HG03103 (cell line): ENCODE measurements around the gene SNX24.
"Not testable (repeated sequence)": the region's sequence is repeated elsewhere in the genome, so short reads cannot be mapped to it uniquely, and the experiment has no call there.

Experiments used
- ATAC-seq: cut with Tn5 transposase; IDR thresholded peaks from one replicate; pipeline ENCODE4 v1.9.1; 2021; ENCODE audit warnings: low read depth; ENCODE audit not compliant: unreplicated experiment

The SNX24 gene

GRCh38 chr5:122845229-122846050, at the start of gene SNX24:
Gene SNX24, plus strand, starts transcription at chr5:122845613. Its CDS starts 21 bp downstream, at chr5:122845634.
- ATAC-seq, result peak; percentile 79

- ATAC-seq, result no peak
Measured at GRCh38 chr5:122805481-122805880, 39.9 kb upstream of the SNX24 start.

GRCh38 chr5:122810405-122810804, 35.0 kb upstream of the SNX24 start:
- ATAC-seq, result no peak

GRCh38 chr5:122815218-122815767, 30.1 kb upstream of the SNX24 start:
- ATAC-seq, result no peak

GRCh38 chr5:122816756-122817155, 28.7 kb upstream of the SNX24 start:
- ATAC-seq, result no peak

- no peak for ATAC-seq
Measured at GRCh38 chr5:122831984-122832383, 13.4 kb upstream of the SNX24 start.

- no peak for ATAC-seq
Measured at GRCh38 chr5:122835681-122836080, 9.7 kb upstream of the SNX24 start.

- no peak for ATAC-seq
Measured at GRCh38 chr5:122836947-122837346, 8.5 kb upstream of the SNX24 start.

- no peak for ATAC-seq
Measured at GRCh38 chr5:122839731-122840130, 5.7 kb upstream of the SNX24 start.

- ATAC-seq, result no peak
Measured at GRCh38 chr5:122842016-122842580, 3.3 kb upstream of the SNX24 start.

- no peak for ATAC-seq
Measured at GRCh38 chr5:122844136-122844909, 1.1 kb upstream of the SNX24 start.

GRCh38 chr5:122844910-122845228, 544 bp upstream of the SNX24 start:
- peak; percentile 27 for ATAC-seq

GRCh38 chr5:122846051-122846550, 688 bp downstream of the SNX24 start:
- ATAC-seq, result no peak

- no peak for ATAC-seq
Measured at GRCh38 chr5:122847687-122848081, 2.3 kb downstream of the SNX24 start.

- ATAC-seq, result no peak
Measured at GRCh38 chr5:122849771-122850170, 4.4 kb downstream of the SNX24 start.

- not testable (repeated sequence) for ATAC-seq
Measured at GRCh38 chr5:122857538-122857937, 12.1 kb downstream of the SNX24 start.

- ATAC-seq, result no peak
Measured at GRCh38 chr5:122858451-122858850, 13.0 kb downstream of the SNX24 start.

GRCh38 chr5:122863240-122863639, 17.8 kb downstream of the SNX24 start:
- no peak for ATAC-seq

- no peak for ATAC-seq
Measured at GRCh38 chr5:122863721-122864120, 18.3 kb downstream of the SNX24 start.

- ATAC-seq, result no peak
Measured at GRCh38 chr5:122864400-122864799, 19.0 kb downstream of the SNX24 start.

- ATAC-seq, result no peak
Measured at GRCh38 chr5:122864842-122865241, 19.4 kb downstream of the SNX24 start.
